Liver (tissue), 9 donors: Measurements from ENCODE around the gene SOBP. TPM values are rescaled to one million over a fixed set of nuclear protein-coding genes. Genes with fewer than 3 reads are reported as not detected.

ENCODE experiments used
- DNase-seq: peaks from one replicate; pipeline ENCODE4 v3.0.0-alpha.2; 2017; ENCODE audit warnings: low spot score
- H3K27ac ChIP-seq, 2 donors: one replicate each; pipeline ENCODE4 v1.7.0; 2013; ENCODE audit warnings: inconsistent platforms in 2 of 2, low read length in 2 of 2, control low read depth in 1 of 2, low read depth in 1 of 2, mild to moderate bottlenecking in 1 of 2
- H3K27me3 ChIP-seq, 4 donors: one replicate each; pipeline versions ENCODE4 v1.6.1 to v1.7.0; 2013; ENCODE audit warnings: low read length in 3 of 4, inconsistent platforms in 1 of 4, mild to moderate bottlenecking in 1 of 4, moderate library complexity in 1 of 4; ENCODE audit not compliant: control insufficient read depth in 4 of 4, insufficient read depth in 4 of 4
- H3K36me3 ChIP-seq, 4 donors: one replicate each; pipeline versions ENCODE4 v1.6.1 to v1.7.0; 2013; ENCODE audit warnings: low read length in 3 of 4, mild to moderate bottlenecking in 3 of 4, low read depth in 1 of 4, moderate library complexity in 1 of 4; ENCODE audit not compliant: control insufficient read depth in 4 of 4, insufficient read depth in 3 of 4
- H3K4me1 ChIP-seq, 4 donors: one replicate each; pipeline versions ENCODE4 v1.6.1 to v1.7.0; 2013; ENCODE audit warnings: low read length in 3 of 4, mild to moderate bottlenecking in 3 of 4, moderate library complexity in 1 of 4; ENCODE audit not compliant: control insufficient read depth in 4 of 4, insufficient read depth in 4 of 4
- H3K4me3 ChIP-seq, 3 donors: one replicate each; pipeline versions ENCODE4 v1.6.1 to v1.7.0; 2013; ENCODE audit warnings: low read length in 3 of 3, control low read depth in 1 of 3, low read depth in 1 of 3, mild to moderate bottlenecking in 1 of 3
- H3K9ac ChIP-seq, 2 donors: one replicate each; pipeline ENCODE4 v1.7.0; 2013; ENCODE audit warnings: low read length in 2 of 2, mild to moderate bottlenecking in 2 of 2, moderate library complexity in 2 of 2, control low read depth in 1 of 2, low read depth in 1 of 2
- H3K9me3 ChIP-seq, 4 donors: one replicate each; pipeline versions ENCODE4 v1.6.1 to v1.7.0; 2013; ENCODE audit warnings: low read length in 3 of 4; ENCODE audit not compliant: control insufficient read depth in 4 of 4
- ATF3 ChIP-seq: IDR thresholded peaks from 2 replicates; pipeline ENCODE4 v1.6.1; 2016; ENCODE audit warnings: antibody characterized with exemption
- FOXA1 ChIP-seq: IDR thresholded peaks from 2 replicates; pipeline ENCODE4 v1.6.1; 2016; ENCODE audit warnings: antibody characterized with exemption
- GABPA ChIP-seq, 2 donors: IDR thresholded peaks in 1 of 2; conservative IDR thresholded peaks in 1 of 2; 2 replicates each; pipeline ENCODE4 v1.6.1; 2016; ENCODE audit warnings: antibody characterized with exemption in 2 of 2, mild to moderate bottlenecking in 1 of 2, moderate library complexity in 1 of 2
- HNF4A ChIP-seq, 2 donors: conservative IDR thresholded peaks; 2 replicates each; pipeline ENCODE4 v1.6.1; 2016; ENCODE audit warnings: antibody characterized with exemption in 2 of 2, mild to moderate bottlenecking in 2 of 2
- HNF4G ChIP-seq: IDR thresholded peaks from 2 replicates; pipeline ENCODE4 v1.6.1; 2016; ENCODE audit warnings: antibody characterized with exemption
- JUND ChIP-seq, 2 donors: IDR thresholded peaks; 2 replicates each; pipeline ENCODE4 v1.6.1; 2016; ENCODE audit warnings: antibody characterized with exemption in 2 of 2
- NR2F2 ChIP-seq: IDR thresholded peaks from 2 replicates; pipeline ENCODE4 v1.6.1; 2016; ENCODE audit warnings: antibody characterized with exemption
- RAD21 ChIP-seq, 2 donors: IDR thresholded peaks; 2 replicates each; pipeline ENCODE4 v1.6.1; 2016; ENCODE audit warnings: antibody characterized with exemption in 2 of 2, mild to moderate bottlenecking in 2 of 2
- REST ChIP-seq: IDR thresholded peaks from 2 replicates; pipeline ENCODE4 v1.6.1; 2016; ENCODE audit warnings: antibody characterized with exemption, mild to moderate bottlenecking
- RXRA ChIP-seq, 2 donors: IDR thresholded peaks; 2 replicates each; pipeline ENCODE4 v1.6.1; 2017 to 2018; ENCODE audit warnings: antibody characterized with exemption in 2 of 2, mild to moderate bottlenecking in 1 of 2
- SP1 ChIP-seq: IDR thresholded peaks from 2 replicates; pipeline ENCODE4 v1.6.1; 2018; ENCODE audit warnings: antibody characterized with exemption, mild to moderate bottlenecking
- TAF1 ChIP-seq: conservative IDR thresholded peaks from 2 replicates; pipeline ENCODE4 v1.6.1; 2016; ENCODE audit warnings: antibody characterized with exemption, mild to moderate bottlenecking
- WGBS: extraction: QIAGEN DNeasy Blood & Tissue Kit; methylation state at CpG from one replicate; pipeline ENCODE4 v1.1.7; 2013; 5-methylcytosine and 5-hydroxymethylcytosine counted together
- polyA plus RNA-seq, 2 donors: library from polyadenylated mRNA; stranded (reverse) in 1 of 2; unstranded in 1 of 2; fragments of 200-250 nt in 1 of 2; fragments of >200 nt in 1 of 2; fragmentation: Nextera tagmentation in 1 of 2; extraction: Ambion mirVana in 1 of 2; gene quantifications; one replicate each; pipeline versions ENCODE4 v1.2.1 to v1.2.3, GENCODE V29; 2013 to 2015
- total RNA-seq, 2 donors: library from RNA; depleted of rRNA; stranded (reverse); fragments of >200 nt; gene quantifications; one replicate each; pipeline ENCODE4 v1.2.3, GENCODE V29; 2014
- TF ChIP-seq, protein P1 (sequence below): IDR thresholded peaks from 2 replicates; pipeline ENCODE4 v1.6.1; 2016; ENCODE audit warnings: antibody characterized with exemption
- TF ChIP-seq, protein P2 (sequence below): fragments of 150-350 bp; IDR thresholded peaks from 2 replicates; pipeline ENCODE4 v1.5.1; 2017; ENCODE audit warnings: improper control_type of control experiment, low read depth, low read length; ENCODE audit not compliant: missing input control
- TF ChIP-seq, protein P3 (sequence below): IDR thresholded peaks from 2 replicates; pipeline ENCODE4 v1.6.1; 2016; ENCODE audit warnings: antibody characterized with exemption
- donor health status: healthy.
- donor health status: healthy.
- donor health status: healthy.
- donor health status: healthy.
- donor health status: healthy.

The SOBP gene
- total and polyA plus RNA-seq, 4 donors, result 0.99 to 5.4 (median 1.9) TPM

- Histone ChIP-seq H3K9ac (no peak overlapping the region), H3K9me3 (no peaks in the 10 kb centered on the region), H3K4me3 (no peak overlapping the region), H3K27ac (no peak overlapping the region), H3K4me1 (no peaks in the 10 kb centered on the region), H3K27me3 (no peaks in the 10 kb centered on the region), H3K36me3 (no peaks in the 10 kb centered on the region)
- TF ChIP-seq TAF1 (no peak), JUND (IDR thresholded peaks at IDR 0.05) (no peak), FOXA1 (no peak), SP1 (no peak), HNF4A (conservative IDR thresholded peaks at IDR 0.05) (no peak), GABPA (IDR thresholded peaks at IDR 0.05 in 1 of 2, conservative IDR thresholded peaks at IDR 0.05 in 1 of 2) (no peak), REST (no peak)
- TF ChIP-seq, protein P1, sequence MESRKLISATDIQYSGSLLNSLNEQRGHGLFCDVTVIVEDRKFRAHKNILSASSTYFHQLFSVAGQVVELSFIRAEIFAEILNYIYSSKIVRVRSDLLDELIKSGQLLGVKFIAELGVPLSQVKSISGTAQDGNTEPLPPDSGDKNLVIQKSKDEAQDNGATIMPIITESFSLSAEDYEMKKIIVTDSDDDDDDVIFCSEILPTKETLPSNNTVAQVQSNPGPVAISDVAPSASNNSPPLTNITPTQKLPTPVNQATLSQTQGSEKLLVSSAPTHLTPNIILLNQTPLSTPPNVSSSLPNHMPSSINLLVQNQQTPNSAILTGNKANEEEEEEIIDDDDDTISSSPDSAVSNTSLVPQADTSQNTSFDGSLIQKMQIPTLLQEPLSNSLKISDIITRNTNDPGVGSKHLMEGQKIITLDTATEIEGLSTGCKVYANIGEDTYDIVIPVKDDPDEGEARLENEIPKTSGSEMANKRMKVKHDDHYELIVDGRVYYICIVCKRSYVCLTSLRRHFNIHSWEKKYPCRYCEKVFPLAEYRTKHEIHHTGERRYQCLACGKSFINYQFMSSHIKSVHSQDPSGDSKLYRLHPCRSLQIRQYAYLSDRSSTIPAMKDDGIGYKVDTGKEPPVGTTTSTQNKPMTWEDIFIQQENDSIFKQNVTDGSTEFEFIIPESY, result no peak
- TF ChIP-seq, protein P2, sequence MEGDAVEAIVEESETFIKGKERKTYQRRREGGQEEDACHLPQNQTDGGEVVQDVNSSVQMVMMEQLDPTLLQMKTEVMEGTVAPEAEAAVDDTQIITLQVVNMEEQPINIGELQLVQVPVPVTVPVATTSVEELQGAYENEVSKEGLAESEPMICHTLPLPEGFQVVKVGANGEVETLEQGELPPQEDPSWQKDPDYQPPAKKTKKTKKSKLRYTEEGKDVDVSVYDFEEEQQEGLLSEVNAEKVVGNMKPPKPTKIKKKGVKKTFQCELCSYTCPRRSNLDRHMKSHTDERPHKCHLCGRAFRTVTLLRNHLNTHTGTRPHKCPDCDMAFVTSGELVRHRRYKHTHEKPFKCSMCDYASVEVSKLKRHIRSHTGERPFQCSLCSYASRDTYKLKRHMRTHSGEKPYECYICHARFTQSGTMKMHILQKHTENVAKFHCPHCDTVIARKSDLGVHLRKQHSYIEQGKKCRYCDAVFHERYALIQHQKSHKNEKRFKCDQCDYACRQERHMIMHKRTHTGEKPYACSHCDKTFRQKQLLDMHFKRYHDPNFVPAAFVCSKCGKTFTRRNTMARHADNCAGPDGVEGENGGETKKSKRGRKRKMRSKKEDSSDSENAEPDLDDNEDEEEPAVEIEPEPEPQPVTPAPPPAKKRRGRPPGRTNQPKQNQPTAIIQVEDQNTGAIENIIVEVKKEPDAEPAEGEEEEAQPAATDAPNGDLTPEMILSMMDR, result no peak
- TF ChIP-seq, protein P3, sequence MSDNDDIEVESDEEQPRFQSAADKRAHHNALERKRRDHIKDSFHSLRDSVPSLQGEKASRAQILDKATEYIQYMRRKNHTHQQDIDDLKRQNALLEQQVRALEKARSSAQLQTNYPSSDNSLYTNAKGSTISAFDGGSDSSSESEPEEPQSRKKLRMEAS, result no peak
- WGBS, result 92% methylated on average over 6 of the region's 6 CpGs
- no peak for DNase-seq
These were observed 108.2 kb downstream of the SOBP start for GRCh38 chr6:107598091-107598490.

DNA sequence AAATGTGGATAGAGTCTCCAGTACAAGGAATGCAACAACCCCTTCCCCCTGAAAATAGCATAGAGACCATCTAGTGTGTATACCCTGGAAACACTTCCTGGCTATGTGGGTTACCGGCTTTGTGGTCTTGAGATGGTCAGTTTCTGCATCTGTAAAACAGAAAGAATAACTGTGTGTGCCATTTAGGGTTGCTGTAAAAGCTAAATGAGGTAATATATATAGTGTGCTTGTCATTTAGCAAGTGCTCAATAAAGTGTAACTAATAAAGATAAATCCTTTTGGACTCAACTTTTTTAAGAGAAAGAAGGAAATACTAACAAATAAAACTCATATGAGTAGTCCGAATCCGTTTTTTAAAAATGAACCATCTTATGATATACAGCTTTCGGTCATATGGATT is 109.1 kb downstream of the SOBP start:
- no peak overlapping the region for H3K4me3 ChIP-seq
- no peaks in the 10 kb centered on the region for H3K4me1 ChIP-seq
- H3K36me3 ChIP-seq, result no peaks in the 10 kb centered on the region
- DNase-seq, result no peak
- WGBS, result 95% methylated on average over 4 of the region's 4 CpGs
- no peaks in the 10 kb centered on the region for H3K9me3 ChIP-seq
- TF ChIP-seq REST (no peak), HNF4G (no peak), RXRA (IDR thresholded peaks at IDR 0.05) (no peak), NR2F2 (no peak), TAF1 (no peak), GABPA (IDR thresholded peaks at IDR 0.05 in 1 of 2, conservative IDR thresholded peaks at IDR 0.05 in 1 of 2) (no peak), FOXA1 (no peak), RAD21 (IDR thresholded peaks at IDR 0.05) (no peak), HNF4A (conservative IDR thresholded peaks at IDR 0.05) (no peak), JUND (IDR thresholded peaks at IDR 0.05) (no peak), ATF3 (no peak)
- TF ChIP-seq, protein P1, result no peak
- TF ChIP-seq, protein P3, result no peak
- no peak overlapping the region for H3K27ac ChIP-seq
- no peak overlapping the region for H3K9ac ChIP-seq
- H3K27me3 ChIP-seq, result no peaks in the 10 kb centered on the region
